Suprapubic skin (tissue), 3 donors: Measurements from ENCODE around the gene GLYR1.

ENCODE experiments used
- POLR2A ChIP-seq, 2 donors: fragments of 450-650 bp; IDR thresholded peaks; one replicate each; pipeline ENCODE4 v1.6.1; 2017; ENCODE audit warnings: antibody characterized with exemption in 2 of 2, mild to moderate bottlenecking in 2 of 2, moderate library complexity in 2 of 2
- TF ChIP-seq, protein P1 (sequence below), 2 donors: fragments of 200-600 bp in 1 of 2; fragments of 450-650 bp in 1 of 2; sonication (generic) in 1 of 2; IDR thresholded peaks; one replicate each; pipeline ENCODE4 v1.5.1; 2016 to 2019; ENCODE audit warnings: antibody characterized with exemption in 2 of 2, mild to moderate bottlenecking in 1 of 2, moderate library complexity in 1 of 2

DNA sequence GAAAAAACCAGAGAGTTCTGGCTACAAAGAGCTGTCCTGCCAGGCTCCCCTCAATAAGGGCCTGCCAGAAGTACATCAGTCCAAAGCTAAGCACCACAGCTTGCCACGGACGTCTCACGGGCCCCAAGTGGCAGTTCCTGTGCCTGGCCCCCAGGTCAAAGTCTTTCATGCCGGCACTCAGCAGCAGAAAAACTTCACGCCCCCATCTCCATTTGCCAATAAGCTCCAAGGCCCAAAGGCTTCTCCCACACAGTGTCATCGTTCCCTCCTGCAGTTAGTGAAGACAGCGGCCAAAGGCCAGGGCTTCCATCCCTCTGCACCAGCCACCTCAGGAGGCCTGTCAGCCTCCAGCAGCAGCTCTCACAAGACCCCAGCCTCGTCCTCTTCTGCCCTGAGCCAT lies 27.6 kb upstream of the GLYR1 start:
- TF ChIP-seq, protein P1, sequence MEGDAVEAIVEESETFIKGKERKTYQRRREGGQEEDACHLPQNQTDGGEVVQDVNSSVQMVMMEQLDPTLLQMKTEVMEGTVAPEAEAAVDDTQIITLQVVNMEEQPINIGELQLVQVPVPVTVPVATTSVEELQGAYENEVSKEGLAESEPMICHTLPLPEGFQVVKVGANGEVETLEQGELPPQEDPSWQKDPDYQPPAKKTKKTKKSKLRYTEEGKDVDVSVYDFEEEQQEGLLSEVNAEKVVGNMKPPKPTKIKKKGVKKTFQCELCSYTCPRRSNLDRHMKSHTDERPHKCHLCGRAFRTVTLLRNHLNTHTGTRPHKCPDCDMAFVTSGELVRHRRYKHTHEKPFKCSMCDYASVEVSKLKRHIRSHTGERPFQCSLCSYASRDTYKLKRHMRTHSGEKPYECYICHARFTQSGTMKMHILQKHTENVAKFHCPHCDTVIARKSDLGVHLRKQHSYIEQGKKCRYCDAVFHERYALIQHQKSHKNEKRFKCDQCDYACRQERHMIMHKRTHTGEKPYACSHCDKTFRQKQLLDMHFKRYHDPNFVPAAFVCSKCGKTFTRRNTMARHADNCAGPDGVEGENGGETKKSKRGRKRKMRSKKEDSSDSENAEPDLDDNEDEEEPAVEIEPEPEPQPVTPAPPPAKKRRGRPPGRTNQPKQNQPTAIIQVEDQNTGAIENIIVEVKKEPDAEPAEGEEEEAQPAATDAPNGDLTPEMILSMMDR (IDR thresholded peaks at IDR 0.05) = no peak
- no peak for TF ChIP-seq POLR2A (IDR thresholded peaks at IDR 0.05)
